Cerebellar nuclear complex (tissue), 1 donor: ENCODE measurements around the gene SHISA4.
"Not testable (repeated sequence)": the region's sequence is repeated elsewhere in the genome, so short reads cannot be mapped to it uniquely, and the experiment has no call there.

Experiments used
- DNase-seq, 2 experiments: peaks; one replicate each; lab custom pipeline; 2025; lab: John Stamatoyannopoulos, UW

Gene SHISA4

GRCh38 chr1:201898240-201898894 is 9.7 kb downstream of the SHISA4 start:
- no peak for DNase-seq

- DNase-seq, result no peak
These were observed 10.3 kb downstream of the SHISA4 start for GRCh38 chr1:201898992-201899391.

- DNase-seq, result no peak
These were observed 11.2 kb downstream of the SHISA4 start for GRCh38 chr1:201899683-201900429.

GRCh38 chr1:201900476-201900875 is 11.8 kb downstream of the SHISA4 start:
- no peak for DNase-seq

- DNase-seq, result not testable (repeated sequence)
These were observed 12.3 kb downstream of the SHISA4 start for GRCh38 chr1:201901036-201901435.

- no peak for DNase-seq
These were observed 13.5 kb downstream of the SHISA4 start for GRCh38 chr1:201902198-201902597.

GRCh38 chr1:201903135-201903534 is 14.4 kb downstream of the SHISA4 start:
- no peak for DNase-seq

- no peak for DNase-seq
These were observed 15.9 kb downstream of the SHISA4 start for GRCh38 chr1:201904579-201904978.

GRCh38 chr1:201905234-201905890 is 16.7 kb downstream of the SHISA4 start:
- DNase-seq, result no peak

GRCh38 chr1:201906336-201906735 is 17.6 kb downstream of the SHISA4 start:
- no peak for DNase-seq

GRCh38 chr1:201907621-201908020 is 18.9 kb downstream of the SHISA4 start:
- DNase-seq, result no peak

GRCh38 chr1:201911826-201912571 is 23.3 kb downstream of the SHISA4 start:
- no peak for DNase-seq

- no peak for DNase-seq
These were observed 24.1 kb downstream of the SHISA4 start for GRCh38 chr1:201912832-201913231.

GRCh38 chr1:201914456-201915235 is 25.9 kb downstream of the SHISA4 start:
- no peak for DNase-seq

GRCh38 chr1:201916649-201917249 is 28.1 kb downstream of the SHISA4 start:
- DNase-seq, result no peak

GRCh38 chr1:201917362-201918033 is 28.8 kb downstream of the SHISA4 start:
- DNase-seq, result no peak

GRCh38 chr1:201918343-201918742 is 29.6 kb downstream of the SHISA4 start:
- no peak for DNase-seq

- DNase-seq, result no peak
These were observed 33.4 kb downstream of the SHISA4 start for GRCh38 chr1:201921952-201922558.

- DNase-seq, result no peak
These were observed 36.5 kb downstream of the SHISA4 start for GRCh38 chr1:201925301-201925567.

- DNase-seq, result no peak
These were observed 37.4 kb downstream of the SHISA4 start for GRCh38 chr1:201925981-201926645.
